OCI-LY3 (cell line): Measurements from ENCODE around the gene TLDC2.

Experiments
- EZH2phosphoT487 ChIP-seq: fragments of 200-600 bp; shearing (Covaris generic); IDR thresholded peaks from 2 replicates; pipeline ENCODE4 v1.6.1; 2018; ENCODE audit warnings: antibody characterized with exemption, mixed run types, low read depth
- TF ChIP-seq, protein P1 (sequence below): fragments of 200-600, 300-600 bp; sonication (generic); IDR thresholded peaks from 2 replicates; pipeline ENCODE4 v1.5.1; 2014; ENCODE audit warnings: antibody characterized with exemption, low read length, low read depth

DNA sequence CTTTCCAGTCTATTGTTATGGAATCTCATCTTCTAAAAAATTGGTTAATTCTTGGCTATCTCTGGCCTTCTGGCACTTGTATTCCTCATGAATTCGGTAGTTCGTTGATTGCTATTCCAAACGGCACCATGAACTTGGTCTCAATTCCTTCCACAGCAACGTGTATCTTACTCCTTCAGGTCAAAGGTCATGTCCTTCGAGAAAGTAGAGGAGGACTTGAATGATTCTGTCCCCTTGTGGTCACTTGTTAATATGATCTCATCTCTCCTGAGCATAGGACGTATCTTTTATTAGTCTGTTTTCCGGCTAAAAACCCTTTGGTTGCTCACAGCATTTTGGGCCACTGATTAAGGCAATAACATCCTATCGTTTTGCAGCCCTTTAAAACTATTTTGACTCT is 9.4 kb downstream of the TLDC2 start:
- TF ChIP-seq, protein P1, sequence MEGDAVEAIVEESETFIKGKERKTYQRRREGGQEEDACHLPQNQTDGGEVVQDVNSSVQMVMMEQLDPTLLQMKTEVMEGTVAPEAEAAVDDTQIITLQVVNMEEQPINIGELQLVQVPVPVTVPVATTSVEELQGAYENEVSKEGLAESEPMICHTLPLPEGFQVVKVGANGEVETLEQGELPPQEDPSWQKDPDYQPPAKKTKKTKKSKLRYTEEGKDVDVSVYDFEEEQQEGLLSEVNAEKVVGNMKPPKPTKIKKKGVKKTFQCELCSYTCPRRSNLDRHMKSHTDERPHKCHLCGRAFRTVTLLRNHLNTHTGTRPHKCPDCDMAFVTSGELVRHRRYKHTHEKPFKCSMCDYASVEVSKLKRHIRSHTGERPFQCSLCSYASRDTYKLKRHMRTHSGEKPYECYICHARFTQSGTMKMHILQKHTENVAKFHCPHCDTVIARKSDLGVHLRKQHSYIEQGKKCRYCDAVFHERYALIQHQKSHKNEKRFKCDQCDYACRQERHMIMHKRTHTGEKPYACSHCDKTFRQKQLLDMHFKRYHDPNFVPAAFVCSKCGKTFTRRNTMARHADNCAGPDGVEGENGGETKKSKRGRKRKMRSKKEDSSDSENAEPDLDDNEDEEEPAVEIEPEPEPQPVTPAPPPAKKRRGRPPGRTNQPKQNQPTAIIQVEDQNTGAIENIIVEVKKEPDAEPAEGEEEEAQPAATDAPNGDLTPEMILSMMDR = no peak
- TF ChIP-seq EZH2phosphoT487 = no peak
